HepG2 (cell line): ENCODE measurements around the gene CTNNBL1. TPM values are rescaled to one million over a fixed set of nuclear protein-coding genes. Genes with fewer than 3 reads are reported as not detected.

ENCODE experiments used
- ATAC-seq: fragments of 200-7000 bp; cut with Tn5 transposase; 3 replicates; pipeline ENCODE4 v1.9.1; 2020; ENCODE audit warnings: mild to moderate bottlenecking, moderate library complexity
- BruUV-seq: library from RNA; stranded (reverse); fragments of 400-500 nt; replicated peaks from 2 replicates; lab custom pipeline; 2021; lab: Mats Ljungman, UMichigan
- CTCF ChIA-PET: fragments of 300-600 bp; formaldehyde crosslinking; extraction: SDS; loops from one replicate; lab custom pipeline; 2021; ENCODE audit warnings: low total read pairs, inconsistent platforms, low intra/inter-chr PET ratio; lab: Yijun Ruan, JAX
- POLR2A ChIA-PET: fragments of 350-600 bp; sonication (Branson Sonifier 250); formaldehyde crosslinking; loops from one replicate; lab custom pipeline; 2020; ENCODE audit warnings: antibody characterized with exemption, inconsistent platforms; lab: Yijun Ruan, JAX
- DNase-seq: peaks from one replicate; pipeline ENCODE4 v3.0.0-alpha.2; 2015; ENCODE audit warnings: low spot score
- FAIRE-seq: peaks from 3 replicates; lab custom pipeline; 2011; peaks lifted over from hg19 to GRCh38; lab: Jason Lieb, UNC
- H2AFZ ChIP-seq: one replicate; pipeline ENCODE4 v1.6.1; 2011; ENCODE audit warnings: low read length, inconsistent platforms
- H3K27ac ChIP-seq: fragments of 300-600 bp; 3 replicates; pipeline ENCODE4 v1.8.0; 2011; ENCODE audit warnings: mixed run types, mild to moderate bottlenecking, mixed read lengths, low read length, inconsistent platforms; ENCODE audit not compliant: insufficient read depth; ENCODE audit errors: extremely low read length
- H3K27me3 ChIP-seq, 2 experiments: fragments of 200-600 bp in 1 of 2; 2 replicates in 1 of 2; 3 replicates in 1 of 2; pipeline versions ENCODE4 v1.6.0 to v1.8.0; 2011; ENCODE audit warnings: low read length in 2 of 2, mild to moderate bottlenecking in 2 of 2, moderate library complexity in 2 of 2, inconsistent platforms in 1 of 2; ENCODE audit not compliant: insufficient read depth in 2 of 2, control insufficient read depth in 1 of 2
- H3K36me3 ChIP-seq, 2 experiments: fragments of 200-600 bp in 1 of 2; replicated peaks in 1 of 2; 2 replicates in 1 of 2; 3 replicates in 1 of 2; pipeline versions ENCODE4 v1.5.1 to v1.8.0; 2011; ENCODE audit warnings: low read length in 2 of 2, inconsistent platforms in 1 of 2; ENCODE audit not compliant: insufficient read depth in 2 of 2, control insufficient read depth in 1 of 2
- H3K4me1 ChIP-seq: 2 replicates; pipeline ENCODE4 v1.5.1; 2012; ENCODE audit warnings: low read length, inconsistent platforms; ENCODE audit not compliant: insufficient read depth
- H3K4me2 ChIP-seq: 2 replicates; pipeline ENCODE4 v1.6.0; 2011; ENCODE audit warnings: low read depth, low read length, inconsistent platforms
- H3K4me3 ChIP-seq, 3 experiments: fragments of 200-600 bp in 1 of 3; sonication (generic), shearing (Covaris generic) in 1 of 3; replicated peaks in 1 of 3; 2 replicates each; pipeline ENCODE4 v1.5.1; 2011 to 2016; ENCODE audit warnings: low read length in 3 of 3, inconsistent platforms in 2 of 3, low read depth in 2 of 3, mild to moderate bottlenecking in 2 of 3, control low read depth in 1 of 3, mixed read lengths in 1 of 3; ENCODE audit not compliant: insufficient read depth in 1 of 3
- H3K79me2 ChIP-seq: one replicate; pipeline ENCODE4 v1.6.1; 2011; ENCODE audit warnings: low read length, inconsistent platforms; ENCODE audit not compliant: insufficient read depth
- H3K9ac ChIP-seq: 2 replicates; pipeline ENCODE4 v1.6.0; 2011; ENCODE audit warnings: mild to moderate bottlenecking, low read depth, low read length, inconsistent platforms; ENCODE audit not compliant: insufficient read depth
- H3K9me3 ChIP-seq: 2 replicates; pipeline ENCODE4 v1.5.1; 2012; ENCODE audit warnings: mild to moderate bottlenecking, low read length
- H4K20me1 ChIP-seq: 2 replicates; pipeline ENCODE4 v1.6.0; 2011; ENCODE audit warnings: inconsistent platforms, mild to moderate bottlenecking, low read length, moderate library complexity; ENCODE audit not compliant: insufficient read depth
- CHD4 ChIP-seq: fragments of 200-600 bp; sonication (generic); IDR thresholded peaks from 2 replicates; pipeline ENCODE4 v1.7.0; 2017; ENCODE audit warnings: mild to moderate bottlenecking, low read length, borderline replicate concordance
- DPF2 ChIP-seq: sonication (generic); formaldehyde crosslinking; IDR thresholded peaks from 2 replicates; pipeline ENCODE4 v1.4.0; 2020; ENCODE audit warnings: mild to moderate bottlenecking, low read depth, missing genetic modification reagents, borderline replicate concordance
- MNT ChIP-seq: fragments of 450-650 bp; IDR thresholded peaks from 2 replicates; pipeline ENCODE4 v1.6.1; 2016
- NCOR1 ChIP-seq: fragments of 200-600 bp; sonication (generic); IDR thresholded peaks from 2 replicates; pipeline ENCODE4 v1.7.0; 2017; ENCODE audit warnings: antibody characterized with exemption, low read length, borderline replicate concordance
- ZNF432 ChIP-seq: sonication (generic); formaldehyde crosslinking; IDR thresholded peaks from 2 replicates; pipeline ENCODE4 v1.5.0; 2020; ENCODE audit warnings: missing genetic modification reagents, mild to moderate bottlenecking, borderline replicate concordance
- WGBS: methylation state at CpG from one replicate; pipeline ENCODE4 v1.1.6; 2017; ENCODE audit warnings: low lambda C conversion rate; 5-methylcytosine and 5-hydroxymethylcytosine counted together
- in situ Hi-C: cut with HindIII; loops from 2 replicates; pipeline ENCODE4 v1.10.0; 2017; ENCODE audit warnings: low pct_unique_long_range_greater_than_20kb; ENCODE audit not compliant: extremely low pct_ligation_motif_present
- intact Hi-C: fragments of 100-400 bp; cut with micrococcal nuclease; formaldehyde crosslinking; loops from one replicate; pipeline ENCODE4 v1.10.0; 2022; ENCODE audit not compliant: unreplicated experiment
- polyA plus RNA-seq, 8 experiments: library from polyadenylated mRNA; depleted of rRNA in 3 of 8; stranded (reverse) in 7 of 8; unstranded in 1 of 8; fragments of >200 nt; fragmentation: Illumina TruSeq in 4 of 8; extraction: Trizol in 4 of 8; gene quantifications; 2 replicates each; pipeline versions ENCODE4 v1.2.1 to v1.2.3, GENCODE V29; 2011 to 2016; ENCODE audit warnings: low read depth in 4 of 8, missing spikeins in 1 of 8, mixed read lengths in 1 of 8; ENCODE audit not compliant: insufficient read depth in 1 of 8
- total RNA-seq, 5 experiments: library from RNA; depleted of rRNA; stranded (reverse); fragments of >200 nt; fragmentation: Illumina TruSeq; extraction: Trizol; gene quantifications; 2 replicates each; pipeline ENCODE4 v1.2.3, GENCODE V29; 2016; ENCODE audit warnings: low read depth in 1 of 5
- TF ChIP-seq, protein P1 (sequence below): IDR thresholded peaks from 2 replicates; pipeline ENCODE4 v1.6.1; 2016; ENCODE audit warnings: low read depth, borderline replicate concordance
- TF ChIP-seq, protein P2 (sequence below): sonication (generic); formaldehyde crosslinking; IDR thresholded peaks from 2 replicates; pipeline ENCODE4 v1.8.0; 2023; ENCODE audit warnings: mild to moderate bottlenecking, missing genetic modification reagents

Gene CTNNBL1
- total and polyA plus RNA-seq, 2 of the 13 experiments (the other 11 are each of a cell fraction or from before 2014, with no cell fraction given): 49.3 to 94.6 TPM

DNA sequence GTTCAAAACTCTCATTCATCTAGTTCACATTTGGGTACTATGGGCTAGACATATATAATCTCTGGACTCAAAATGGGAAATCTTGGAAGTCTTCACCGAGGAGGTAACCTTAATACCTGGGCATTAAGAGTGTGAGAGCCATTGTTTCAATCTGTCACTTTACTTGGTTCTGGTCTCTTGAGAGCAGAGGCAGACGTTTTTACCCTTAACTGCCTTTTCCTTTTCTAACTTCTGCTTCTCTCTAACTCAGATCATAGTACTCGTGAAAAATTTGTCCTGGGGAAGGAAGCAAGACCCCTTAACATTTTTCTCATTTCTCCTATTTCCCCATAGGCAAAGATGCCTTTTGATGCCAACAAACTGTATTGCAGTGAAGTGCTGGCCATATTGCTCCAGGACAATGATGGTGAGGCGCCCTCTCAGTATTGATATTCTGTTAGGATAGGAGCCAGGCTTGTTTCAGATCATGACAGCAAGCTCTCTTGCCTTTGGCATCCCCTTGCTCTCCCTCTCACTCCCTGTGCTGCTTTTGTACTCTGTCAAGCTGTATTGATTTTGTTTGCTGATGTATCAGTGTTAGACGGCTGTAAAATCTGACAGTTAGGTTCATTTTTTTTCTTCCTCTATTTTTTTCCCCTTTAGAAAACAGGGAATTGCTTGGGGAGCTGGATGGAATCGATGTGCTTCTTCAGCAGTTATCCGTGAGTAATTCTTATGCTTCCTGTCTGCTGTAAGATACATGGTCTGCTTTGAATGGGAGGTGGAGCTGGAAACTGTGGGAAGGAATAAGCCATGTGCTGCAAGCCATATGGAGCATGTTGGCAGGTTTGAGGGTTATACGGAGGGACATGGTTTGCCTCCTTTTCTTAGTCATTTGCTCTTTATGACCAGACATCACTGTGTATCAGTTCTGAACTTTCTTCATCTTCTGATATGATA lies 83.5 kb downstream of the CTNNBL1 start:
- no peak for FAIRE-seq
- intact Hi-C loops (no loop called here), in situ Hi-C loops (no loop called here)
- no peak overlapping the region for H3K4me3 ChIP-seq
- peaks cover 9 to 38% of the 10 kb centered on the region in 2 experiments for H3K36me3 ChIP-seq
- no peak for DNase-seq
- CTCF ChIA-PET: no interaction called here
- H3K79me2 ChIP-seq: no peaks in the 10 kb centered on the region
- TF ChIP-seq MNT: peak; percentile 69
- TF ChIP-seq DPF2 (CRISPR knock-in tag): no peak
- H2AFZ ChIP-seq: no peak overlapping the region
- H3K4me2 ChIP-seq: no peak overlapping the region
- no peaks in the 10 kb centered on the region for H3K9me3 ChIP-seq
- H3K4me1 ChIP-seq: no peaks in the 10 kb centered on the region
- no peak for ATAC-seq
- 94% methylated on average over 8 of the region's 8 CpGs for WGBS
- POLR2A ChIA-PET: no interaction called here
- H3K27ac ChIP-seq: no peak overlapping the region
- BruUV-seq: no TSS peak
- H3K27me3 ChIP-seq: no peaks in the 10 kb centered on the region
- no peak overlapping the region for H3K9ac ChIP-seq
- H4K20me1 ChIP-seq: no peaks in the 10 kb centered on the region

GRCh38 chr20:37777988-37778659 lies 84.3 kb downstream of the CTNNBL1 start:
- Histone ChIP-seq H3K79me2 (no peaks in the 10 kb centered on the region), H2AFZ (no peak overlapping the region), H3K27ac (no peak overlapping the region), H3K36me3 (peaks cover 8 to 38% of the 10 kb centered on the region in 2 experiments)
- no peak for ATAC-seq
- POLR2A ChIA-PET: no interaction called here
- TF ChIP-seq, protein P1, sequence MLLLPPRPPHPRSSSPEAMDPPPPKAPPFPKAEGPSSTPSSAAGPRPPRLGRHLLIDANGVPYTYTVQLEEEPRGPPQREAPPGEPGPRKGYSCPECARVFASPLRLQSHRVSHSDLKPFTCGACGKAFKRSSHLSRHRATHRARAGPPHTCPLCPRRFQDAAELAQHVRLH: no peak
- no peak for TF ChIP-seq NCOR1
- no peak for TF ChIP-seq ZNF432 (CRISPR knock-in tag)
- TF ChIP-seq, protein P2, sequence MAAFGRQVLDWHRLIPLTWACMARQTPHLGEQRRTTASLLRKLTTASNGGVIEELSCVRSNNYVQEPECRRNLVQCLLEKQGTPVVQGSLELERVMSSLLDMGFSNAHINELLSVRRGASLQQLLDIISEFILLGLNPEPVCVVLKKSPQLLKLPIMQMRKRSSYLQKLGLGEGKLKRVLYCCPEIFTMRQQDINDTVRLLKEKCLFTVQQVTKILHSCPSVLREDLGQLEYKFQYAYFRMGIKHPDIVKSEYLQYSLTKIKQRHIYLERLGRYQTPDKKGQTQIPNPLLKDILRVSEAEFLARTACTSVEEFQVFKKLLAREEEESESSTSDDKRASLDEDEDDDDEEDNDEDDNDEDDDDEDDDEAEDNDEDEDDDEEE (CRISPR knock-in tag): no peak
- no peak for TF ChIP-seq CHD4
- TF ChIP-seq, all 625 proteins: peak for 0
- no peaks in the 10 kb centered on the region for H3K4me1 ChIP-seq
- DNase-seq (no peak), FAIRE-seq (no peak)
- H3K9ac ChIP-seq: no peak overlapping the region
- intact Hi-C loops (no loop called here), in situ Hi-C loops (no loop called here)
- H3K27me3 ChIP-seq: no peaks in the 10 kb centered on the region
- no peaks in the 10 kb centered on the region for H3K9me3 ChIP-seq
- BruUV-seq: no TSS peak
- H3K4me2 ChIP-seq: no peak overlapping the region
- no peaks in the 10 kb centered on the region for H4K20me1 ChIP-seq
- H3K4me3 ChIP-seq: no peak overlapping the region
- CTCF ChIA-PET: no interaction called here
